Measurements from ENCODE around the gene VAPA.

Gene VAPA

GRCh38 chr18:9982711-9983110, 68.9 kb downstream of the VAPA start:
- H3K27ac ChIP-seq (replicated peaks): no peak overlapping the region
- TF ChIP-seq SPI1 (IDR thresholded peaks at IDR 0.05; ENCODE audit: borderline replicate concordance, low read depth) (no peak), POLR2AphosphoS5 (IDR thresholded peaks at IDR 0.05; ENCODE audit: low read depth) (no peak), GABPA (IDR thresholded peaks at IDR 0.05; ENCODE audit: low read depth) (no peak), REST (IDR thresholded peaks at IDR 0.05; ENCODE audit: insufficient replicate concordance, low read depth) (no peak)
- H3K4me3 ChIP-seq (replicated peaks; ENCODE audit: insufficient read depth, low read length): no peak overlapping the region
- no peak for DNase-seq (ENCODE audit: low read depth in 1 of 2, low spot score in 1 of 2)
- H3K27me3 ChIP-seq (ENCODE audit: insufficient read depth, poor library complexity, severe bottlenecking): no peaks in the 10 kb centered on the region

GRCh38 chr18:9984080-9984479, 70.3 kb downstream of the VAPA start:
- no peak for DNase-seq (ENCODE audit: low read depth in 1 of 2, low spot score in 1 of 2)

GRCh38 chr18:9985641-9986040, 71.8 kb downstream of the VAPA start:
- no peaks in the 10 kb centered on the region for H3K27me3 ChIP-seq (ENCODE audit: insufficient read depth, poor library complexity, severe bottlenecking)

More at GRCh38 chr18:9984080-9984479, 70.3 kb downstream of the VAPA start:
- H3K4me3 ChIP-seq (replicated peaks; ENCODE audit: insufficient read depth, low read length): no peak overlapping the region
- no peak for TF ChIP-seq POLR2AphosphoS5 (IDR thresholded peaks at IDR 0.05; ENCODE audit: low read depth)
- no peak for TF ChIP-seq SPI1 (IDR thresholded peaks at IDR 0.05; ENCODE audit: borderline replicate concordance, low read depth)
- no peak for TF ChIP-seq REST (IDR thresholded peaks at IDR 0.05; ENCODE audit: insufficient replicate concordance, low read depth)
- no peak for TF ChIP-seq GABPA (IDR thresholded peaks at IDR 0.05; ENCODE audit: low read depth)
- no peak for TF ChIP-seq CTCF (IDR thresholded peaks at IDR 0.05; ENCODE audit: insufficient read depth, low read length)
- no peaks in the 10 kb centered on the region for H3K27me3 ChIP-seq (ENCODE audit: insufficient read depth, poor library complexity, severe bottlenecking)
- no peak overlapping the region for H3K27ac ChIP-seq (replicated peaks)

More at GRCh38 chr18:9985641-9986040, 71.8 kb downstream of the VAPA start:
- no peak for TF ChIP-seq POLR2AphosphoS5 (IDR thresholded peaks at IDR 0.05; ENCODE audit: low read depth)
- TF ChIP-seq CTCF (IDR thresholded peaks at IDR 0.05; ENCODE audit: insufficient read depth, low read length): no peak
- no peak for TF ChIP-seq REST (IDR thresholded peaks at IDR 0.05; ENCODE audit: insufficient replicate concordance, low read depth)
- TF ChIP-seq GABPA (IDR thresholded peaks at IDR 0.05; ENCODE audit: low read depth): no peak
- no peak for TF ChIP-seq SPI1 (IDR thresholded peaks at IDR 0.05; ENCODE audit: borderline replicate concordance, low read depth)
- DNase-seq (ENCODE audit: low read depth in 1 of 2, low spot score in 1 of 2): no peak
- Histone ChIP-seq H3K4me3 (replicated peaks; ENCODE audit: insufficient read depth, low read length) (no peak overlapping the region), H3K27ac (replicated peaks) (no peak overlapping the region)
